ENCODE data around the gene ZFP90. TPM values are rescaled to one million over a fixed set of nuclear protein-coding genes. Genes with fewer than 3 reads are reported as not detected.
"Not testable (repeated sequence)": the region's sequence is repeated elsewhere in the genome, so short reads cannot be mapped to it uniquely, and the experiment has no call there.

The ZFP90 gene
- total RNA-seq, 4 donors from 2014 or later: 8.1 to 22.5 (median 13.8) TPM

DNA sequence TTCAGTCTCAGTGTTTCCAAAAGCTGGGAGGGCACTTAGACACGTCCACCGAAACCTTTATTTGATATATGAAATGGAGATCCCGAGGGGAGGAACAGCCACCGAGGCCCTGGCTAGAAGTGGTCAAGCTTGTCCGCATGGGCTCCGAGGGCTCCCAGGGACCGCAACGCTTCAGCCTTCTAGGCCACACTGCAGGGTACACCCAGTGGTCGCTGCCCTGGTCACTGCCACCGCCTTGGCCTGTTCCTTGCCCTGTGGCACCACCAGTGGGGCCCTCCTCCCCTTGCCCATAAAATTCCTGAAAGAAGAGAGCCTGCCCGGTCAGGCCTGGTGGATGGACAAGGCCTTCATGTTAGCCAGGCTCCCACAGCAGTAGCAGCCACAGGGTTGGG lies 46.9 kb upstream of the ZFP90 start:
- peak overlapping the region in 1 of 4 donors; percentile 73 for H3K27ac ChIP-seq
- peaks cover 0 to 4% (median 0%) of the 10 kb centered on the region in 4 donors for H3K27me3 ChIP-seq
- intact Hi-C loops (cut with DNase I): no loop called here
- no peak overlapping the region for H3K4me3 ChIP-seq
- H3K4me1 ChIP-seq: peaks cover 12 to 49% (median 20%) of the 10 kb centered on the region in 3 donors
- H3K36me3 ChIP-seq: no peaks in the 10 kb centered on the region
- H3K9me3 ChIP-seq: no peaks in the 10 kb centered on the region
- no peak for DNase-seq
- TF ChIP-seq, protein P1, sequence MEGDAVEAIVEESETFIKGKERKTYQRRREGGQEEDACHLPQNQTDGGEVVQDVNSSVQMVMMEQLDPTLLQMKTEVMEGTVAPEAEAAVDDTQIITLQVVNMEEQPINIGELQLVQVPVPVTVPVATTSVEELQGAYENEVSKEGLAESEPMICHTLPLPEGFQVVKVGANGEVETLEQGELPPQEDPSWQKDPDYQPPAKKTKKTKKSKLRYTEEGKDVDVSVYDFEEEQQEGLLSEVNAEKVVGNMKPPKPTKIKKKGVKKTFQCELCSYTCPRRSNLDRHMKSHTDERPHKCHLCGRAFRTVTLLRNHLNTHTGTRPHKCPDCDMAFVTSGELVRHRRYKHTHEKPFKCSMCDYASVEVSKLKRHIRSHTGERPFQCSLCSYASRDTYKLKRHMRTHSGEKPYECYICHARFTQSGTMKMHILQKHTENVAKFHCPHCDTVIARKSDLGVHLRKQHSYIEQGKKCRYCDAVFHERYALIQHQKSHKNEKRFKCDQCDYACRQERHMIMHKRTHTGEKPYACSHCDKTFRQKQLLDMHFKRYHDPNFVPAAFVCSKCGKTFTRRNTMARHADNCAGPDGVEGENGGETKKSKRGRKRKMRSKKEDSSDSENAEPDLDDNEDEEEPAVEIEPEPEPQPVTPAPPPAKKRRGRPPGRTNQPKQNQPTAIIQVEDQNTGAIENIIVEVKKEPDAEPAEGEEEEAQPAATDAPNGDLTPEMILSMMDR (IDR thresholded peaks at IDR 0.05): no peak
- TF ChIP-seq POLR2A (IDR thresholded peaks at IDR 0.05): no peak
- 82 to 100% methylated on average over 2 to 10 of the region's 11 CpGs for WGBS, 2 donors

DNA sequence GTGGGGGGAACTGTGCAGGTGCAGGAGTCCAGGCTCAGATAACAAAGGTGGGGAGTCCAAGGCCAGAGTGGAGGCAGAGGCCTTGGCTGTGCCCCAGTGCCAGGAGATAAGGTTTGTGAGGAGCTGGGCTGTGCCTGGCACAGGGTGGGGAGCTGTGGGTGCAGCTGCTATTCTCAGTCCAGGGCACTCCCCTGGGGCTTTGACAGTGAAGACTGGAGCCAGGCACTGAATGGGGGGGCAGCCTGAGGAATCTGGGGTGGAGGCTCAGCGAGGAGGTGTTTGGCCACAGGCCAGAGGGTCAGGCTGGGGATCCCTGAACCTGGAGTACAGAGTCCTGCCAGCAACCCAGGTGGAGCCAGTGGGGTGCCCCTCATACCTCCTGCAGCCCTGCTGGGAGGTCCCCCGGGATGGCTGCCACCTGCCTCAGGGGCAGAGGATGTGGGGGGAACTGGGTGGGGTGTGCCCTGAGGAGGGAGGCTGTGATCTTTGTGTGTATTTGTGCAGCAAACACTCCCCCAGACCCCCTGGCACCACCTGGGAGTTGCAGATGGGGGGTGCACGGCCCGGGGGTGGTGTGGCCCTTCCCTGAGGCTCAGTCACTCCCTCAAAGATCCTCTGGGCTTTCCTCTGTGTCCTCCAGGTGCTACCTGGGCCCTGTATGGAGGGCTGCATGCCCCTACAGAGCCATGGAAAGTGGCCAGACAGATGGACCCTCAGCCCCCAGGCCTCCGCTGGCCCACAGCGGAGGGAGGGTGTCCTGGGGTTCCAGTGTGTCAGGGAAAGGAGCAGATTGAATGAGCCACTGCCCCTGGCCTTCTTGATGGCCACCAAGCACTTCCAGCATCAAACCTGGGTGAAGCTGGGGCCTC lies 46.3 kb upstream of the ZFP90 start:
- no peak for TF ChIP-seq POLR2A (IDR thresholded peaks at IDR 0.05)
- TF ChIP-seq, protein P1 (IDR thresholded peaks at IDR 0.05): no peak
- no peak overlapping the region for H3K4me3 ChIP-seq
- intact Hi-C loops (cut with DNase I): no loop called here
- peaks cover 0 to 6% (median 0%) of the 10 kb centered on the region in 4 donors for H3K27me3 ChIP-seq
- DNase-seq: no peak
- H3K36me3 ChIP-seq: no peaks in the 10 kb centered on the region
- WGBS, 2 donors: 66 to 89% methylated on average over 3 to 5 of the region's 6 CpGs
- H3K27ac ChIP-seq: no peak overlapping the region
- H3K9me3 ChIP-seq: no peaks in the 10 kb centered on the region
- H3K4me1 ChIP-seq: peaks cover 12 to 43% (median 20%) of the 10 kb centered on the region in 3 donors

DNA sequence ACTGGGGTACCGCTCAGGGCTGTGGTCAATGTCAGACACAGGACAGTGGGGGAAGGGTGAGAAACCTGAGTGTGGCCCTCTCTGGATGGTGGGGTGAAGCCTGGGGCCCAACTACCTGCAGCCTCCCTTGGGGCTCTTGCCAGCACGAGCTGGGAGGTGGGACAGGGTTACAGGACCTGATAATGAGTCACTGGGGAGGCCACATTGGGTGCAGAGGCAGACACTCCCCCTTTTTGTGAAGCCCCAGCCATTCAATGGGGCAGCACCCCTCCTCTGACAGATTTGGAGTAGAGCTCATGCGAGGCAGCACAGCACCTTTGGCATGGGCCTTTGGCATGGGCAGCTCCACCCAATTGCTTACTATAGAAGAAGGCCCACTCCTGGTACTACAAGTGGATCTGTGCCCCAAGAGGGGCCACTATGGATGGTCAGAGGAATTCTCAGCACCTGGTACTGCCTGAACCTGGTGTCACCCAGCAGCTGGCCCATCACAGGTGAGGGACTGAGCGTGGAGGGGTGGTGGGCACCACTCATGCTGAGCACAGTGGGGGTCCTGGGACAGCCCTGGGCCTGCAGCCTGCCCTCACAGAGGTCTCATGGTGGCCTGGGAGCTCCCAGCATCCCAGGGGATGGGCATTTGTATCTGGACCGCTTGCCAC lies 45.5 kb upstream of the ZFP90 start:
- H3K9me3 ChIP-seq: no peaks in the 10 kb centered on the region
- no peak overlapping the region for H3K4me3 ChIP-seq
- peaks cover 12 to 41% (median 20%) of the 10 kb centered on the region in 3 donors for H3K4me1 ChIP-seq
- 76% methylated on average over 3 of the region's 5 CpGs; no CpG with 5 or more reads in 1 of the 2 donors for WGBS, 2 donors
- intact Hi-C loops (cut with DNase I): no loop called here
- no peak for DNase-seq
- H3K36me3 ChIP-seq: no peaks in the 10 kb centered on the region
- H3K27ac ChIP-seq: no peak overlapping the region
- H3K27me3 ChIP-seq: peaks cover 0 to 9% (median 0%) of the 10 kb centered on the region in 4 donors
- TF ChIP-seq, protein P1 (IDR thresholded peaks at IDR 0.05): no peak
- TF ChIP-seq POLR2A (IDR thresholded peaks at IDR 0.05): no peak

DNA sequence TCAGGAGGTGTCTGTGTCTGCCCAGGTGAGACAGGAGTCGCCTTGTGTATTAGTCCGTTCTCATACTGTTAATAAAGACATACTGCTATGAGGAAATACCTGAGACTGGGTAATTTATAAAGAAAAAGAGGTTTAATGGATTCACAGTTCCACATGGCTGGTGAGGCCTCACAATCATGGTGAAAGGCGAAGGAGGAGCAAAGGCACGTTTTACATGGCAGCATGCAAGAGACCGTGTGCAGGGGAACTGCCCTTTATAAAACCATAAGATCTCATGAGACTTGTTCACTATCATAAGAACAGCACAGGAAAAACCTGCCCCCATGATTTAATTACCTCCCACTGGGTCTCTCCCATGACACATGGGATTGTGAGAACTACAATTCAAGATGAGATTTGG lies 44.8 kb upstream of the ZFP90 start:
- Histone ChIP-seq H3K27me3 (peaks cover 0 to 16% (median 0%) of the 10 kb centered on the region in 4 donors), H3K4me1 (peaks cover 12 to 41% (median 20%) of the 10 kb centered on the region in 3 donors)
- 87 to 90% methylated on average over 4 of the region's 5 CpGs for WGBS, 2 donors
- H3K27ac ChIP-seq; DNase-seq; intact Hi-C loops (cut with DNase I); H3K9me3 ChIP-seq; H3K4me3 ChIP-seq; H3K36me3 ChIP-seq: not testable (repeated sequence)

DNA sequence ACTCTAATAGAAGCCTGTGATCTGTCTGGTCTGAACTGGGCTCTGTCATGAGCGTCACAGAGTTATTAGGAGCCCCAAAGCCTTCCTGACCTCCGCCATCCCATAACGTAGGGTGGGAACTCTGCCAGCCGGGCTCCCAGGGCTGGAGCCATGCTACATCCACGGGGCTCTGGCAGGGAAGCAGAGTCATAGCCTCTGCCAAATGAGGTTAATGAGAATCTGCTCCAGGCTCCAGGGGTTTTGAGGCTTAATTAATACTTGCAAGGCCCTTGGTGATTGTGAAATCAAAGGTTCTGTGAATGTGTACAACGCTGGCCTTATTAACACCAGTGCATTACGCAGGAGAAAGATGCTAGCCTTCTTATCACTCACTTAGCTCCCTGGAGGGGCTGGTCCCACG lies 42.4 kb upstream of the ZFP90 start:
- Histone ChIP-seq H3K36me3 (no peaks in the 10 kb centered on the region), H3K9me3 (no peaks in the 10 kb centered on the region), H3K27me3 (peaks cover 0 to 27% (median 0%) of the 10 kb centered on the region in 4 donors), H3K4me1 (peaks cover 7 to 20% (median 9%) of the 10 kb centered on the region in 3 donors), H3K27ac (no peak overlapping the region), H3K4me3 (no peak overlapping the region)
- intact Hi-C loops (cut with DNase I): no loop called here
- no peak for TF ChIP-seq POLR2A (IDR thresholded peaks at IDR 0.05)
- TF ChIP-seq, protein P1 (IDR thresholded peaks at IDR 0.05): no peak
- DNase-seq: no peak
- WGBS, 2 donors: 48 to 79% methylated on average over 5 of the region's 8 CpGs
